HUES48 (cell line): ENCODE measurements around the gene SPPL2A.

Experiments
- H3K27ac ChIP-seq: one replicate; pipeline ENCODE4 v1.7.0; 2013; ENCODE audit warnings: low read depth, low read length, inconsistent platforms
- H3K27me3 ChIP-seq: 2 replicates; pipeline ENCODE4 v1.6.1; 2013; ENCODE audit warnings: mild to moderate bottlenecking, low read length; ENCODE audit not compliant: control insufficient read depth, insufficient read depth
- H3K36me3 ChIP-seq: 2 replicates; pipeline ENCODE4 v1.6.1; 2013; ENCODE audit warnings: low read length; ENCODE audit not compliant: control insufficient read depth, insufficient read depth
- H3K4me1 ChIP-seq: 2 replicates; pipeline ENCODE4 v1.6.1; 2013; ENCODE audit warnings: mild to moderate bottlenecking, low read length; ENCODE audit not compliant: control insufficient read depth, insufficient read depth
- H3K4me3 ChIP-seq: 2 replicates; pipeline ENCODE4 v1.5.1; 2013; ENCODE audit warnings: mild to moderate bottlenecking, low read depth, low read length
- H3K9ac ChIP-seq: 2 replicates; pipeline ENCODE4 v1.6.1; 2013; ENCODE audit warnings: mild to moderate bottlenecking, low read depth, low read length, moderate library complexity
- H3K9me3 ChIP-seq: 2 replicates; pipeline ENCODE4 v1.6.1; 2013; ENCODE audit warnings: low read length; ENCODE audit not compliant: control insufficient read depth, insufficient read depth

The SPPL2A gene

DNA sequence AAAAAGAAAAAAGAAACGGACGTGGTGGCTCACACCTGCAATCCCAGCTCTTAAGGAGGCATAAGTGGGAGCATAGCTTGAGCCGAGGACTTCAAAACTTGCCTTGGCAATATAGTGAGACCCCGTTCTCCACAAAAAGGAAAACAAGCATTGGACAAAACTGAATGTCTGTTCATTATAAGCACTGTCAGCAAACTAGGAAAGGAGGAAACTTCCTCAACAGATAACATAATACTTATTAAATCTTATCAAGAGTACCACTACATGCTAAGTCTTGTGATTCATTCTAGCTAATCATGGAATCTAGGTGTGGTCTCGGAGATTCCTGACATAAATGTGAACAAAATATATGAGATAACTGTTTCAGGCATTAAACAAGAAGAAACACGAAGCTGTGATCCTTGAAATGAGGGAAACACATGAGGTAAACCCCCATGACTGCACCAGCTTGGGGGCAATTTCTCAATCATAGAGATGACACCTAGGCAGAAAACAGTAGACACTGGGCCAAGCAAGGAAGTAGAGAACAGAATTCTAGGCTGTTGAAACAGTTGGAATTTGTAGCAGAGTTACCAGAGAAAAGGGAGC, 112.3 kb downstream of the SPPL2A start:
- H3K27ac ChIP-seq = no peak overlapping the region
- H3K36me3 ChIP-seq = peaks cover 61% of the 10 kb centered on the region
- H3K9me3 ChIP-seq = no peaks in the 10 kb centered on the region
- H3K27me3 ChIP-seq = no peaks in the 10 kb centered on the region
- H3K9ac ChIP-seq = no peak overlapping the region
- H3K4me1 ChIP-seq = no peaks in the 10 kb centered on the region; the same call in 1 of the 2 replicates
- H3K4me3 ChIP-seq = no peak overlapping the region

DNA sequence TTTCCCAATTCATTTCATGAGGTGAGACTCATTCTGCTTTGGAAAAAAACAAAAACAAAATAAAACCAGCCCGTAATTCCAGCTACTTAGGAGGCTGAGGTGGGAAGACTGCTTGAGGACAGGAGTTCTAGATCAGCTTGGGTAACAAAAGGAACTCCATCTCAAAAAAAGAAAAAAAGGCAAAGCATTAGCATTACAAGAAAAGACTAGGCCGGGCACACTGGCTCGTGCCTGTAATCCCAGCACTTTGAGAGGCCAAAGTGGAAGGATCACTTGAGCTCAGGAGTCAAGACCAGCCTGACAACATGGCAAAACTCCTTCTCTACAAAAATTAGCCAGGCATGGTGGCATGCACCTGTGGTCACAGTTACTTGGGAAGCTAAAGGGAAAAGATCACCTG, 112.8 kb downstream of the SPPL2A start:
- H3K27ac ChIP-seq = no peak overlapping the region
- no peak overlapping the region for H3K9ac ChIP-seq
- no peaks in the 10 kb centered on the region for H3K27me3 ChIP-seq
- H3K36me3 ChIP-seq = peaks cover 64% of the 10 kb centered on the region
- no peaks in the 10 kb centered on the region for H3K9me3 ChIP-seq
- H3K4me1 ChIP-seq = no peaks in the 10 kb centered on the region; the same call in 1 of the 2 replicates
- H3K4me3 ChIP-seq = no peak overlapping the region
